ENCODE measurements around the gene FTO.
"Not testable (repeated sequence)": the region's sequence is repeated elsewhere in the genome, so short reads cannot be mapped to it uniquely, and the experiment has no call there.

FTO gene

DNA sequence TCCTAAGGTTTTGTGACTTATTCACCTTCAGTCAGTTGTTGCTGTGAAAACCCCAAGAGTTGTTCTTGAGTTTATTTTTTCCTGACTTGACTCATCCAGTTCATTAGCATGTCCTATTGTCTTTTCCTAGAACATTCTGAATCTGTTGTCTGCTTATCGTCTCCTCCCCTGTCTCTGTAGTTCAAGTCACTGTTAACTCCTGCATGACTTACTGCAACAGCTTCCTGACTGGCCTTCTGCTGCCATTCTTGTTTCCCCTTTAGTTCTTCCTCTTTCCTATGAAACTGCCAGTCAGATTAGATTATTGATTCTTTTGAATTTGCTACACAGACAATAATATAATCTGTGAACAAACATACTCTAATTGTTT is 161.5 kb downstream of the FTO start:
- DNase-seq (ENCODE audit: low read depth), result peak; percentile 3

GRCh38 chr16:53866520-53866919 is 162.6 kb downstream of the FTO start:
- no peak for DNase-seq (ENCODE audit: low read depth)

DNA sequence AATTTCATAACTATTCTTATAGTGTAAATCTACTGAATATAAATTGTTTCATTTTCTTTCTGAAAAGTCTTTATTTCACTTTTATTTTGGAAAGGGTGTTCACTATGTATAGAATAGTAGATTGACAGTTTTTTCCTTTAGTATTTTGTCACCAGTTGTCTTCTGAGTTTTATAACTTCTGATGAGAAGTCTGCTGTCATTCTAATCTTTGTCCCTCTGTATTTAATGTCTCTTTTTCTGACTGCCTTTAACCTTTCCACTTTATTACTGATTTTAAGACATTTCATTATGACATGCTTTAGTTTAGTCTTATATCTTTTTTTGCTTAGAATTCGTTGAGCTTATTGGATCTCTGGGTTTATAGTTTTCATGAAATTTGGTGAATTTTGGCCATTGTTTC is 166.9 kb downstream of the FTO start:
- no peak for DNase-seq (ENCODE audit: low read depth)

DNA sequence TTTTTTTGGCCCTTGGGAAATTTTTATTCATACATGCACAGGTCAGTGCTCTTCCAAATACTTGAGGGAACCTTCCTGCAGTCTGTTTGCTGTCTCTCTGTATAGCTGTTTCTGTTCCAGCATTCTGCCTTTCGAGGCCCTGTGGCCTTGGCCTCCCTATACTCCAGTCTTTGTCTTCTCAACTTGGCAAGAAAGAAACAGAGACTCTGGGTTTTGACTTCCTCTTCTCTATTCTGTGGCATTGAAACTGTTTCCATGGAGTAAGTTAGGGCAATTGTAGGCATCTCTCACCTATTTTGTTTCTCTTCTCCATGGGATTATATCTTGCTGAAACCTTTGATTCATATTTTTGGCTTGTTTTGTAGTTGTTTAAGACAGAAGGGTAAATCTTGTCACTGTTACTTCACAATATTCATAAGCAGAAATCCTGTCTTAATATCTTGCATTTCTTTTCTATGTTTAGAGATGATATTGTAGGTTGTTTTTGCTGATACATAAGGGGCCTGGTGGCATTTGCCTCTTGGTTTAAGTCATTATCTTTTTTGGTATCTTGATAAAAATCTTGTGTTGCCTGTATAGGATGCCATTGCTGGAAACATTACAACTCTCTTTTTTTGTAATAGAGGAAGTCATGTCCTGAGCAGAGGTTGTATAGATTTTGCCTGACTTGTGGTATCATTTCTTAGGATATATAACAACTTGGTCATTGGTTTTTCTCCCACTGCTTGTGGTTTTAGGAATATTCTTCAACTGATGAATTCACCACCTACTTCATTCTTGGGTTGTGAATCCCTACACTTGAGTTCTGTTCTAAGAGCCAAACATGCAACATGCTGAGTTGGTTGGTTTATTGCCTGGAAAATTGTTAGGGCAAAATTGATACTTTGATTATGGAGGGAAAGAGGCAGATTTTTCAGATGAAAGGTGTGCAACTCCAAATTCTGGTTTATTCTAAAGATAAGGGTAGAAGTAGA is 168.6 kb downstream of the FTO start:
- DNase-seq (ENCODE audit: low read depth), result peak; percentile 56

DNA sequence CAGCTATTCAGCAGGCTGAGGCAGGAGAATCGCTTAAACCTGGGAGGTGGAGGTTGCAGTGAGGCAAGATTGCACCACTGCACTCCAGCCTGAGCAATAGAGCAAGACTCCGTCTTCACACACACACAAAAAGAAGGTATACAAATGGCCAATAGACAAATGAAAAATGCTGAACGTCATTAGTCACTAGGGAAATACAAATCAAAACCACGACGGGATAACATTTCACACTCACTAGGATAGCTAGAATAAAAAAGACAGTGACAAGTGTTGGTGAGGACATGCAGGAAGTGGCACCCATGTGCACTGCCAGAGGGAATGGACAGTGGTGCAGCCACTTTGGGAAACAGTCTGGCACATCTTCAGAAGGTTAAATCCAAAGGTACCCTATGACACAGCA is 172.9 kb downstream of the FTO start:
- DNase-seq (ENCODE audit: low read depth), result no peak

DNA sequence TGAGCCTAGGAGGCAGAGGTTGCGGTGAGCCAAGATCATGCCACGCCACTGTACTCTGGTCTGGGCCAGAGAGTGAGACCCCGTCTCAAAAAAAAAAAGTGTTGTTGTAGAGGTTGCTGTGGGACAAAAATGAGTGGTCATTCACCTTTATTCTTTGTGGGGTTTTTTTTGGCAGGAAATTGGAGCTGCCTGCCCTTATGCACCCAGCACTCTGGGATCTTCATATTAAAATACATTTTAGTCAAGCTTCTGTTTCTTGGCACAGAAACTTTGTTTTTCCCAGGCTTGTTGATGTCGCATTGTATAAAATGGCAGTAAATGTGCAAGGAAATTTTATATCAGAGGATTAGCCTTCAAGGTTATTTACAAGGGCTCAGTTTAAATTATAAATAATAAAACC is 174.3 kb downstream of the FTO start:
- DNase-seq (ENCODE audit: low read depth), result no peak

DNA sequence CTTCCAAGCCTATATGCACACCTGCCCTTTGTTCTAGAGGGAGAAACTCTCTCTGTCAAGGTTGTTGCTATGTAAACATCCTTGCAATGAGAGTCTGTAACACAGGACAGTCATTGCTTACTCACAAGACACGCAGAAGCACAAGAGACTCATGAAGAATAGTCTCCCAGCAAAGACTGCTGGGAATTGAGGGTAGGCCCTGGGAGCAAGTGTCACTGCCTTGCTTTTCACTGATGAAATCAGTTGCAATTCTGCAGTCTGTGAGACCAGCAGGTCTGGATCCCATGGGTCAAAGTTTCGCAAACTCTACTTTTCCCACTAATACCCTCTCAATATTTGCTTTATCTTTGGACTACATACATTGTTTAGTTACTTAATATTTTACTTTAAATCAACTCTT is 177.4 kb downstream of the FTO start:
- peak; percentile 40 for DNase-seq (ENCODE audit: low read depth)

DNA sequence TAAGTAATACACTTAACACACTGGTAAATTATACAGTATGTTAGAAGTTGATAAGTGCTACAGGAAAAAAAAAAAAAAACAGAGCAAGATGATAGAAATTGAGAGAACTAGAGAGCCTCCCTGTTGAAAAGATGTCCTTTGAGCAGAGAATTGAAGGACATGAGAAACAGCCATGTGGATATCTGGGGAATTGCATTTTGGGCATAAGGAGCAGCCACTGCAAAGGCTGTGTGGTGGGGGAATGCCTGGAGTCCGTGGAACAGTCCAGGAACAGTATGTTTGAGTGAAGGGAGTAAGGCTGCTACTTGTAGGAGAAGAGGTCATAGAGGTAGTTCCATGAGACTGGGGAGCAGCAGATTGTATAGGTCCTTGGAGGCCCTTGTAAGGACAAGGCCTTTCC is 178.4 kb downstream of the FTO start:
- no peak for DNase-seq (ENCODE audit: low read depth)

- no peak for DNase-seq (ENCODE audit: low read depth)
Observed at GRCh38 chr16:53884748-53885147, 180.8 kb downstream of the FTO start.

DNA sequence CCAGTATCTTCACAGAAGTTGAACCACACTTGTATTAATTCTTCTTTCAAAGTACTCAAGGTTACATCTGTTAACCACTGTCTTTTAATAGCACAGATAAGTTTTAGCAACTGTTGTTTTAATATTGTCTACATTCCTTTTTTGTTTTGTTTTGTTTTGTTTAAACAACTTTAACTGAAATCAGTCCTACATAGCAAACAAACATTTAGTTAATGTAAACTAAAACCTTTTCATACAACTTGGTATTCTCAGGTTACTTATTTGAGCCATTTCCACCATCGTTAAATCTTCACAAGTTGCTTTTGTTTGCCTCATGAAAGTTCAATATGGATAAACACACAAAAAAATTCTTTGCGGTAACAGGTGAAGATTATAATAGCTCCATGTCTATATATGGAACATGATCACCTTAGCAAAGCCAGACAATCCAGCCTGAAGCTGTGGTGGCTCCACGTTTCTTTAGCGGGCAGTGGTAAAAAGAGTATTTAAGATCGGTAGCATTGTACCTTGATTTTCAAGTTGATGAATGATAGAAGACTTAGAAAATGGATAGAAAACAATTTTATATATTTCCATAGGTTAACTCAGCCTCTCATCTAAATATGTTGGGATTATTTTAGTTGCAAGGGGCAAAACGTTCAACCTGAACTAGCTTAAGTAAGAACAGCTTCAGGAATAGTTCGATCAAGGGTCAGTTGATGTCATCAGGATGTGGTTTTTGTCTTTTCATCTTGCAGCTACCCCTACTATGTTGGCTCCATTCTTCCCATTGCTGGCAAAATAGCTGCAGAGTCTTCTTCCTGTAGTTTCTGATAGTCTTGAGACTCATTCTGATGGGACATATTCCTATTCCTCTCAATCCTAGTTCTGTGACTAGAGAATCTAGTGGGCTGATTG is 182.8 kb downstream of the FTO start:
- DNase-seq (ENCODE audit: low read depth), result no peak

DNA sequence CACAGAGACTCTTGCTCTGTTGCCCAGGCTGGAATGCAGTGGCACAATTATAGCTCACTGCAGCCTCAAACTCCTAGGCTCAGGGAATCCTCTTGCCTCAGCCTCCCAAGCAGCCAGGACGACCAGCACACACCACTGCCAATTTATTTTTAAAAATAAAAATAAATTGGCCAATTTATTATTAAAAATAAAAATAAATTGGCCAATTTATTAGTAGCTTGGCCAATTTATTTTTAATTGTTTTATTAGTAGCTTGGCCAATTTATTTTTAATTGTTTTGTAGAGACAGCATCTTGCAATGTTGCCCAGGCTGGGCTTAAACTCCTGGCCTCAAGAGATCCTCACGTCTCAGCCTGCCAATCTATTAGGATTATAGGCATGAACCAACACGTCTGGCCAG is 184.3 kb downstream of the FTO start:
- no peak for DNase-seq (ENCODE audit: low read depth)

DNA sequence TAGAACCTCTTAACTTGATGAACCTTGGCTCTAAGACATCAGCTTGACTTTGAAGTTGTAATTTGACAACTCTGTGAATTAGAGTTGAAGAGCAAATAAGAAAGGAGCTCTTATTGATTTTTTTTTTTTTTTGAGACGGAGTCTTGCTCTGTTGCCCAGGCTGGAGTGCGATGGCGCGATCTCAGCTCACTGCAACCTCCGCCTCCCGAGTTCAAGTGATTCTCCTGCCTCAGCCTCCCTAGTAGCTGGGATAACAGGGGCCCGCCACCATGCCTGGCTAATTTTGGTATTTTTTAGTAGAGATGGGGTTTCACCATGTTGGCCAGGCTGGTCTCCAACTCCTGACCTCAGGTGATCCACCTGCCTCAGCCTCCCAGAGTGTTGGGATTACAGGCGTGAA is 186.9 kb downstream of the FTO start:
- not testable (repeated sequence) for DNase-seq (ENCODE audit: low read depth)

DNA sequence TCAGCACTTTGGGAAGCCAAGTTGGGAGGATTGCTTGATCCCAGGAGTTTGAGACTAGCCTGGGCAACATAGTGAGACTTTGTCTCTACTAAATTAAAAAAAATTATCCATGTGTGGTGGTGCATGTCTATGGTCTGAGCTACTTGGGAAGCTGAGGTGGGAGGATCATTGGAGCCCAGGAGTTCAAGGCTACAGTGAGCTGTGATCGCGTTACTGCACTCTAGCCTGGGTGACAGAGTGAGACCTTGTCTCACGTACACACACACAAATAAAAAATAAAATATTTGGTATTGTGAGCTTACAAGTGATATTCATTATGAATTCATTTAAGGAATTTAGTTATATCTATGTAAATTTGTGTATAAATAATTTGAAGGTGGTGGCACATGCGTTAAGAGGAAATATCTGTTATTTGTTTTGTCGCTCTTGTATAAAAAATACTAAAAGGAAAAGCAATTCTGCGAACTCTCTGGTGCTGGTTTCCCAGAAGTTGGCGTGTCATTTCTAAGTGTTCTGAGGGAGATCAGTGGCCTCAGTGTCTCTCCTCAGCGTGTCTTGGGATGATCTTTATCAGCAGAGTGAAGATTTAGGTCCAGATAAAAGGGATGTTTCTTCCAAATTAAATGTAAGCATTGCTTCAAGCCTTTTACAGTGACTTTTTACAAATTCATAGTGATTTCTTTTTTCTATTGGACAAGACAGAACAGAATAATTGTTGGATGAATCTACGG is 187.6 kb downstream of the FTO start:
- no peak for DNase-seq (ENCODE audit: low read depth)

GRCh38 chr16:53892155-53892554 is 188.2 kb downstream of the FTO start:
- DNase-seq (ENCODE audit: low read depth), result peak; percentile 26

- peak; percentile 28 for DNase-seq (ENCODE audit: low read depth)
Observed at GRCh38 chr16:53893731-53894435, 189.9 kb downstream of the FTO start.

GRCh38 chr16:53894686-53895085 is 190.7 kb downstream of the FTO start:
- no peak for DNase-seq (ENCODE audit: low read depth)

- no peak for DNase-seq (ENCODE audit: low read depth)
Observed at GRCh38 chr16:53895433-53895832, 191.5 kb downstream of the FTO start.

DNA sequence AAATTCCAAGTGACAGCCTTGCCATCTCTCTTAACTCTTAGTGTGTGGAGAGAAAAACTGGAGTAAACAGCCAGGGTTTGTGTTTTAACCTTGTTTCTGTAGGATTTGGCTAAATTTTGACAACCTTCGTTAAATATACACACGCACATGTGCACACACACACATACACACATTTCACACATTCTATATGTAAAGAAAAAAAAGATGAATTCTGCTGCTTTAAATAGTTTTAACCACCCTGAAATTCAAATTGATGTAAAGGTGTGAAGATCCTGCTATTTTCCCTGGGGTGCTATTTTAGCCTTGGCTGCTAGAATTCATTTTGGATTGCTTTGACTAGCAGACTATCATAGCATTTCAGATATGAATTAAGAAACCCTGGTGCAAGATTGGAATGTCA is 191.9 kb downstream of the FTO start:
- no peak for DNase-seq (ENCODE audit: low read depth)

GRCh38 chr16:53896722-53897121 is 192.8 kb downstream of the FTO start:
- no peak for DNase-seq (ENCODE audit: low read depth)

GRCh38 chr16:53898993-53899392 is 195.0 kb downstream of the FTO start:
- DNase-seq (ENCODE audit: low read depth), result no peak

DNA sequence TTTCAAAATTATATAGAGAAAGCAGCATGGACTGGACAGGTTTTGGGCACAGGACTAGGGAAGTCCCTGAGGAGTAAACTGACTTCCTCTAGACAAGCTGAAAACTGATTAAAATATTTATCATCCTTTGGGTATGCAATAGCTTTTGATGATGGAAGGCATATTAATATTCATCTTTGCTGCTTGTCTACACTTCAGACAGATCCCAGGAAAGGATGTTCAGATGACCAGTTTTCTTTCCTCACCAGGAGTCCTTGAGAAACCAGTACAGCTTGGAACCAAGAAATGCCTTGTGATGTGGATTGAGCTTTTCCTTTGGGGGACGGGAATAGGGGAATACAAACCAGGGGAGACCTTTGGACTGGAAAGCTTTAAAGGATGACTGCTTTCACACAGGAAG is 195.5 kb downstream of the FTO start:
- DNase-seq (ENCODE audit: low read depth), result no peak

DNA sequence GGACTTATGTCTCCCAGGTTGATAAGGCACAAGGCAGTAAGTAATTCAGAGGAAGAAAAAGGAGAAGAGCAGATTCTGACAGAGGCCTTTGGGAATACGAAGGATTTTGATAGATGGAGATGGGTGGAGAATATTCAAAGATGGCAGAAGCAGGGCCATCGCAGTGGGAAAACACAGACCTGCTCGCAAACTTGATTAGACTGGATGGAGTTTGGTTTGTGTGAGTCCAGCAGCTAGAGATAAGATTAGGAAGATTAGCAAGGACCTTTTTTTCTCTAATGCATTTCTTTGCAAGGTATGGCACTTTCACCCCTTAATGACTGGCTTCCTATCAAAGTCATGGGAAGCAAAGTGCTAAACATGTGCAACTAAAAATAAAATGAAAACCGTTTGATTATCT is 196.7 kb downstream of the FTO start:
- DNase-seq (ENCODE audit: low read depth), result no peak
